Neural progenitor cell (in vitro differentiated cells): Measurements from ENCODE around the gene FGF19.

Source experiments
- EZH2 ChIP-seq: fragments of 200-600 bp; sonication (generic); IDR thresholded peaks from 2 replicates; pipeline ENCODE4 v1.6.1; 2017; ENCODE audit warnings: antibody characterized with exemption, mild to moderate bottlenecking, moderate library complexity
- TF ChIP-seq, protein P1 (sequence below): fragments of 200-600 bp; sonication (generic); IDR thresholded peaks from 2 replicates; pipeline ENCODE4 v1.5.1; 2017; ENCODE audit warnings: antibody characterized with exemption, mild to moderate bottlenecking

DNA sequence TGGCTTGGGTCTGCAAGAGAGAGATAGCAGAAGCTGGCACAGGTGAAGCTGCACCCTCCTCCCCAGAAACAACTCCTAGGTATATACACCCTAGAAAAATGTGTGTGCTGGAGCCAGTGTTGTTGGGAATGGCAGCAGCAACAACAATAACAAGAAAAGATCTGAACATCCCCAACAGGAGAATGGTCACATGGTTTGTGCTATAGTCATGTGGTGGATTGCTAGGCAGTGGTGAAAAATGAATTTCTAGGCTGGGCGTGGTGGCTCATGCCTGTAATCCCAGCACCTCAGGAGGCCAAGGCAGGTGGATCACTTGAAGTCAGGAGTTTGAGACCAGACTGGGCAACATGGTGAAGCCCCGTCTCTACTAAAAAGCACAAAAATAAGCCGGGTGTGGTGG is 31.0 kb upstream of the FGF19 start:
- TF ChIP-seq, protein P1, sequence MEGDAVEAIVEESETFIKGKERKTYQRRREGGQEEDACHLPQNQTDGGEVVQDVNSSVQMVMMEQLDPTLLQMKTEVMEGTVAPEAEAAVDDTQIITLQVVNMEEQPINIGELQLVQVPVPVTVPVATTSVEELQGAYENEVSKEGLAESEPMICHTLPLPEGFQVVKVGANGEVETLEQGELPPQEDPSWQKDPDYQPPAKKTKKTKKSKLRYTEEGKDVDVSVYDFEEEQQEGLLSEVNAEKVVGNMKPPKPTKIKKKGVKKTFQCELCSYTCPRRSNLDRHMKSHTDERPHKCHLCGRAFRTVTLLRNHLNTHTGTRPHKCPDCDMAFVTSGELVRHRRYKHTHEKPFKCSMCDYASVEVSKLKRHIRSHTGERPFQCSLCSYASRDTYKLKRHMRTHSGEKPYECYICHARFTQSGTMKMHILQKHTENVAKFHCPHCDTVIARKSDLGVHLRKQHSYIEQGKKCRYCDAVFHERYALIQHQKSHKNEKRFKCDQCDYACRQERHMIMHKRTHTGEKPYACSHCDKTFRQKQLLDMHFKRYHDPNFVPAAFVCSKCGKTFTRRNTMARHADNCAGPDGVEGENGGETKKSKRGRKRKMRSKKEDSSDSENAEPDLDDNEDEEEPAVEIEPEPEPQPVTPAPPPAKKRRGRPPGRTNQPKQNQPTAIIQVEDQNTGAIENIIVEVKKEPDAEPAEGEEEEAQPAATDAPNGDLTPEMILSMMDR = no peak
- TF ChIP-seq EZH2 = no peak
